Endothelial cell of umbilical vein (primary cell): Measurements from ENCODE around the gene ABCA2. TPM values are rescaled to one million over a fixed set of nuclear protein-coding genes. Genes with fewer than 3 reads are reported as not detected.

Experiments
- BruUV-seq: library from RNA; stranded (reverse); fragments of 400-500 nt; replicated peaks from 2 replicates; lab custom pipeline; 2021; lab: Mats Ljungman, UMichigan
- CTCF ChIA-PET: fragments of 300-600, 350-600 bp; sonication (Branson Sonifier 250); formaldehyde crosslinking; loops from one replicate; lab custom pipeline; 2021; ENCODE audit warnings: antibody characterized with exemption, inconsistent platforms; lab: Charles Lee
- POLR2A ChIA-PET: fragments of 300-600, 350-600 bp; sonication (Branson Sonifier 250); formaldehyde crosslinking; loops from one replicate; lab custom pipeline; 2021; ENCODE audit warnings: antibody characterized with exemption, inconsistent platforms; lab: Charles Lee
- DNase-seq: peaks from one replicate; pipeline ENCODE4 v3.0.0-alpha.2; 2011; ENCODE audit warnings: low read depth, low spot score
- FAIRE-seq: peaks from 2 replicates; lab custom pipeline; 2011; peaks lifted over from hg19 to GRCh38; lab: Jason Lieb, UNC
- H2AFZ ChIP-seq: 2 replicates; pipeline ENCODE4 v1.6.0; 2012; ENCODE audit warnings: low read depth, low read length, control low read depth, inconsistent platforms
- H3K27ac ChIP-seq: 2 replicates; pipeline ENCODE4 v1.5.1; 2011; ENCODE audit warnings: low read depth, mild to moderate bottlenecking, control low read depth, low read length, moderate library complexity; ENCODE audit not compliant: insufficient read depth
- H3K27me3 ChIP-seq, 2 experiments: 2 replicates each; pipeline versions ENCODE4 v1.6.0 to v1.6.1; 2011; ENCODE audit warnings: low read length in 2 of 2, mixed read lengths in 1 of 2; ENCODE audit not compliant: control insufficient read depth in 2 of 2, insufficient read depth in 2 of 2
- H3K36me3 ChIP-seq, 2 experiments: 2 replicates in 1 of 2; 3 replicates in 1 of 2; pipeline ENCODE4 v1.5.1; 2011; ENCODE audit warnings: low read length in 2 of 2, mild to moderate bottlenecking in 1 of 2, moderate library complexity in 1 of 2; ENCODE audit not compliant: control insufficient read depth in 2 of 2, insufficient read depth in 2 of 2; ENCODE audit errors: extremely low read depth in 1 of 2
- H3K4me1 ChIP-seq: 3 replicates; pipeline ENCODE4 v1.5.1; 2011; ENCODE audit warnings: mild to moderate bottlenecking, low read length; ENCODE audit not compliant: control insufficient read depth, insufficient read depth; ENCODE audit errors: extremely low read depth
- H3K4me2 ChIP-seq: 2 replicates; pipeline ENCODE4 v1.6.1; 2011; ENCODE audit warnings: low read length, control low read depth, mixed read lengths; ENCODE audit not compliant: insufficient read depth
- H3K4me3 ChIP-seq, 3 experiments: fragments of 200-600 bp in 1 of 3; sonication (generic), shearing (Covaris generic) in 1 of 3; replicated peaks in 1 of 3; 2 replicates each; pipeline ENCODE4 v1.5.1; 2011 to 2016; ENCODE audit warnings: control low read depth in 3 of 3, low read length in 3 of 3, mild to moderate bottlenecking in 2 of 3, inconsistent platforms in 1 of 3, low read depth in 1 of 3, moderate library complexity in 1 of 3; ENCODE audit not compliant: insufficient read depth in 1 of 3
- H3K79me2 ChIP-seq: 2 replicates; pipeline ENCODE4 v1.6.0; 2012; ENCODE audit warnings: low read length, inconsistent platforms; ENCODE audit not compliant: control insufficient read depth, insufficient read depth
- H3K9ac ChIP-seq: replicated peaks from 2 replicates; pipeline ENCODE3; 2011; ENCODE audit warnings: low read length, control low read depth; ENCODE audit not compliant: insufficient read depth; ENCODE audit errors: extremely low read depth
- H3K9me1 ChIP-seq: replicated peaks from 3 replicates; pipeline ENCODE4 v1.6.0; 2011; ENCODE audit warnings: mild to moderate bottlenecking, low read length; ENCODE audit not compliant: control insufficient read depth, insufficient read depth; ENCODE audit errors: extremely low read depth
- H3K9me3 ChIP-seq: replicated peaks from 2 replicates; pipeline ENCODE4 v1.5.1; 2012; ENCODE audit warnings: low read length, inconsistent platforms; ENCODE audit not compliant: control insufficient read depth, insufficient read depth
- H4K20me1 ChIP-seq: replicated peaks from 2 replicates; pipeline ENCODE3; 2011; ENCODE audit warnings: mild to moderate bottlenecking, low read length; ENCODE audit not compliant: control insufficient read depth, insufficient read depth; ENCODE audit errors: extremely low read depth
- CTCF ChIP-seq, 2 donors: IDR thresholded peaks; 1 replicate in 1 of 2; 2 replicates in 1 of 2; pipeline ENCODE4 v1.5.1; 2011; ENCODE audit warnings: low read length in 2 of 2, mild to moderate bottlenecking in 2 of 2, moderate library complexity in 2 of 2, control low read depth in 1 of 2, inconsistent platforms in 1 of 2, low read depth in 1 of 2; ENCODE audit not compliant: insufficient read depth in 1 of 2; ENCODE audit errors: extremely low read depth in 1 of 2
- EZH2 ChIP-seq: IDR thresholded peaks from 2 replicates; pipeline ENCODE4 v1.6.1; 2012; ENCODE audit warnings: borderline replicate concordance, low read depth, mild to moderate bottlenecking, moderate library complexity, low read length, inconsistent platforms; ENCODE audit not compliant: severe bottlenecking
- FOS ChIP-seq: IDR thresholded peaks from 2 replicates; pipeline ENCODE4 v1.6.1; 2011; ENCODE audit warnings: mild to moderate bottlenecking, low read length, moderate library complexity, borderline replicate concordance; ENCODE audit not compliant: insufficient read depth
- GATA2 ChIP-seq: IDR thresholded peaks from 2 replicates; pipeline ENCODE4 v1.7.0; 2011; ENCODE audit warnings: low read depth, mild to moderate bottlenecking, moderate library complexity, mixed read lengths, low read length; ENCODE audit not compliant: insufficient read length, insufficient read depth
- JUN ChIP-seq: IDR thresholded peaks from 2 replicates; pipeline ENCODE4 v1.6.1; 2011; ENCODE audit warnings: borderline replicate concordance, low read depth; ENCODE audit not compliant: insufficient read length, insufficient read depth
- MAX ChIP-seq: IDR thresholded peaks from 2 replicates; pipeline ENCODE4 v1.6.1; 2011; ENCODE audit not compliant: insufficient read depth, insufficient read length
- MYC ChIP-seq: IDR thresholded peaks from one replicate; pipeline ENCODE4 v1.6.1; 2011; ENCODE audit warnings: mild to moderate bottlenecking, low read depth, low read length
- POLR2A ChIP-seq: IDR thresholded peaks from 2 replicates; pipeline ENCODE4 v1.6.1; 2012; ENCODE audit warnings: low read depth, mild to moderate bottlenecking, control low read depth, low read length
- POLR2AphosphoS5 ChIP-seq: IDR thresholded peaks from 2 replicates; pipeline ENCODE4 v1.6.1; 2012; ENCODE audit warnings: low read depth, mild to moderate bottlenecking, control low read depth, low read length, moderate library complexity; ENCODE audit not compliant: insufficient read depth
- dilution Hi-C: fragments of 300-500 bp; cut with MboI; formaldehyde crosslinking; loops from one replicate; pipeline ENCODE4 v1.15.0; 2019; ENCODE audit warnings: low sequenced_read_pairs; ENCODE audit not compliant: extremely low pct_ligation_motif_present
- intact Hi-C: fragments of 100-400 bp; cut with micrococcal nuclease; formaldehyde crosslinking; loops from one replicate; pipeline ENCODE4 v1.10.0; 2022
- polyA plus RNA-seq, 4 experiments: library from polyadenylated mRNA; depleted of rRNA in 3 of 4; stranded (reverse) in 3 of 4; unstranded in 1 of 4; fragments of >200 nt; gene quantifications; 2 replicates each; pipeline versions ENCODE4 v1.2.1 to v1.2.3, GENCODE V29; 2011 to 2012; ENCODE audit warnings: missing spikeins in 1 of 4
- total RNA-seq: library from RNA; stranded (reverse); gene quantifications from 2 replicates; pipeline ENCODE4 v1.2.3, GENCODE V29; 2021

ABCA2 gene
- total and polyA plus RNA-seq, 2 donors (not counting 3 experiments of a cell fraction or from before 2014, with no cell fraction given): 20.0 to 29.1 TPM

GRCh38 chr9:137002646-137003041 lies 25.4 kb downstream of the ABCA2 start:
- Histone ChIP-seq H3K27ac (no peak overlapping the region), H3K9me1 (no peaks in the 10 kb centered on the region), H3K27me3 (no peaks in the 10 kb centered on the region), H4K20me1 (no peaks in the 10 kb centered on the region), H3K79me2 (no peaks in the 10 kb centered on the region), H3K4me2 (no peak overlapping the region), H3K9me3 (no peaks in the 10 kb centered on the region), H2AFZ (no peak overlapping the region), H3K4me3 (no peak overlapping the region), H3K36me3 (no peaks in the 10 kb centered on the region), H3K9ac (no peak overlapping the region), H3K4me1 (peaks cover 9% of the 10 kb centered on the region)
- dilution Hi-C loops (no loop called here), intact Hi-C loops (no loop called here)
- DNase-seq (no peak), FAIRE-seq (no peak)
- TF ChIP-seq POLR2A (no peak), MAX (no peak), POLR2AphosphoS5 (no peak), MYC (no peak), FOS (no peak), CTCF (IDR thresholded peaks at IDR 0.05; ENCODE audit: extremely low read depth in 1 of 2, insufficient read depth in 1 of 2, low read depth in 1 of 2, low read length in 2 of 2) (no peak), GATA2 (no peak), JUN (no peak), EZH2 (no peak)
- ChIA-PET CTCF (interaction anchor here (0.8 kb wide), 1 partner anchor 32 kb away, joined by 3 read pairs; no protein-coding TSS in a partner anchor), POLR2A (no interaction called here)
- BruUV-seq: no TSS peak
